Suprapubic skin (tissue), 3 donors: ENCODE results near the gene COL18A1.

Source experiments
- CTCF ChIP-seq, 2 donors: fragments of 200-600 bp in 1 of 2; fragments of 450-650 bp in 1 of 2; sonication (generic) in 1 of 2; IDR thresholded peaks; one replicate each; pipeline ENCODE4 v1.5.1; 2016 to 2019; ENCODE audit warnings: antibody characterized with exemption in 2 of 2, mild to moderate bottlenecking in 1 of 2, moderate library complexity in 1 of 2
- POLR2AphosphoS5 ChIP-seq, 3 donors: sonication (generic); formaldehyde crosslinking; IDR thresholded peaks; one replicate each; pipeline ENCODE4 v1.6.1; 2017; ENCODE audit warnings: antibody characterized with exemption in 3 of 3

- TF ChIP-seq POLR2AphosphoS5 (IDR thresholded peaks at IDR 0.05) (no peak), CTCF (IDR thresholded peaks at IDR 0.05) (no peak)
Measured at GRCh38 chr21:45551316-45551715, 146.4 kb downstream of the COL18A1 start.
